GM20000 (cell line): ENCODE results near the gene RNPS1.
A peak's percentile ranks its signal among the peaks of the same experiment; 100 is the strongest.

Experiments
- DNase-seq: peaks from one replicate; pipeline ENCODE4 v3.0.0; 2012; ENCODE audit warnings: low spot score
- CTCF ChIP-seq: IDR thresholded peaks from 2 replicates; pipeline ENCODE4 v1.5.1; 2012; ENCODE audit warnings: mild to moderate bottlenecking, control low read depth; ENCODE audit errors: extremely low read depth, missing control alignments

Gene RNPS1

GRCh38 chr16:2257726-2258125 is 10.2 kb downstream of the RNPS1 start:
- no peak for DNase-seq
- no peak for TF ChIP-seq CTCF

- DNase-seq = no peak
- no peak for TF ChIP-seq CTCF
These were observed 11.3 kb downstream of the RNPS1 start for GRCh38 chr16:2256531-2257140.

GRCh38 chr16:2253293-2253692 is 14.6 kb downstream of the RNPS1 start:
- no peak for DNase-seq
- TF ChIP-seq CTCF = no peak

GRCh38 chr16:2252806-2253148 is 15.1 kb downstream of the RNPS1 start:
- no peak for TF ChIP-seq CTCF
- no peak for DNase-seq

DNA sequence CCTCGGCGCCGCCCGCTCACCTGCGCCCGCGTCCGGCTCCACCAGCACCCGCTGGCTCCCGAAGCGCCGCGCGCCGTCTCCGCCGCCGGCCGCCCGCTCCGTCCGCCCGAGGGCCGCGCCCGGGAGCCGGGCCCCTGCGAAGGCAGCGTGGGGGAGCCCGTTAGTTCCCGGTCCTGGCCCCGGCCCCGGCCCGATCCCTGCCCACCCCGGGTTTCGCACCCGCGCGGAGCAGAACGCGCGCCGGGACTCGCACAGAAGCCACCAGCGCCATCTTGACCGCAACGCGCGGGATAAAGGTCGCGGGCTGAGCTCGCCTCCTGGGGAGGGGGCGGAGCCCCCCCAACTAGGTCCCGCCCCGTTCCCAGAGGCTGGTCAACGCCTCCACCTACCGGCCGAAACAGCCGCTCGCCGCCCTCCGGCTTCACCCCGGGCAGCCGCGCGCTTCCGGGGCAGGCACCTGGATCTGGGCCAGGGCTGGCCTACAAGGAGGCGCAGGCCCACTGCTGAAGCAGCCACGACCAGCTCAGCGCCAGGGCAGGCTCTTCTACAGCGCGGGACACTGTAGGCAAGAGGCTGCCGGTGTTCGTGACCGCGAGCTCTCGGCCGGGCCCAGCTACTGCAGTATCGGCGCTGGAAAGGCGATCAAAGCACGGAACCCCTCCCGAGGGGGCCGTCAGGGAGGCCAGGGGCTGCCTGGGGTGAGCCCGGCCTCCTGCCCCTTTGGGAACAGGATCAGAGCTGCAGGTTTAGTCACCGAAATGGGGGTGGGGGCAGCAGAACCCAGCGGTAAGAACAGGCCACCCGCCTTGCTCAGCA is 16.4 kb downstream of the RNPS1 start, which contains the start of gene ECI1:
ECI1 (minus strand) TSS at position 292 of the 816 bp plus-strand sequence; CDS start at position 271, 21 bp downstream.
- TF ChIP-seq CTCF = peak; percentile 43
- DNase-seq = peak; percentile 100

GRCh38 chr16:2250652-2251295 is 17.2 kb downstream of the RNPS1 start:
- no peak for TF ChIP-seq CTCF
- no peak for DNase-seq

- no peak for TF ChIP-seq CTCF
- no peak for DNase-seq
These were observed 21.5 kb downstream of the RNPS1 start for GRCh38 chr16:2246301-2246885.
